Kidney capillary endothelial cell (primary cell): ENCODE measurements around the gene TUT1.
"Not testable (repeated sequence)": the region's sequence is repeated elsewhere in the genome, so short reads cannot be mapped to it uniquely, and the experiment has no call there.

Experiments used
- DNase-seq: peaks from one replicate; pipeline ENCODE4 v3.0.0-alpha.2; 2018; ENCODE audit warnings: low spot score

Gene TUT1, protein sequence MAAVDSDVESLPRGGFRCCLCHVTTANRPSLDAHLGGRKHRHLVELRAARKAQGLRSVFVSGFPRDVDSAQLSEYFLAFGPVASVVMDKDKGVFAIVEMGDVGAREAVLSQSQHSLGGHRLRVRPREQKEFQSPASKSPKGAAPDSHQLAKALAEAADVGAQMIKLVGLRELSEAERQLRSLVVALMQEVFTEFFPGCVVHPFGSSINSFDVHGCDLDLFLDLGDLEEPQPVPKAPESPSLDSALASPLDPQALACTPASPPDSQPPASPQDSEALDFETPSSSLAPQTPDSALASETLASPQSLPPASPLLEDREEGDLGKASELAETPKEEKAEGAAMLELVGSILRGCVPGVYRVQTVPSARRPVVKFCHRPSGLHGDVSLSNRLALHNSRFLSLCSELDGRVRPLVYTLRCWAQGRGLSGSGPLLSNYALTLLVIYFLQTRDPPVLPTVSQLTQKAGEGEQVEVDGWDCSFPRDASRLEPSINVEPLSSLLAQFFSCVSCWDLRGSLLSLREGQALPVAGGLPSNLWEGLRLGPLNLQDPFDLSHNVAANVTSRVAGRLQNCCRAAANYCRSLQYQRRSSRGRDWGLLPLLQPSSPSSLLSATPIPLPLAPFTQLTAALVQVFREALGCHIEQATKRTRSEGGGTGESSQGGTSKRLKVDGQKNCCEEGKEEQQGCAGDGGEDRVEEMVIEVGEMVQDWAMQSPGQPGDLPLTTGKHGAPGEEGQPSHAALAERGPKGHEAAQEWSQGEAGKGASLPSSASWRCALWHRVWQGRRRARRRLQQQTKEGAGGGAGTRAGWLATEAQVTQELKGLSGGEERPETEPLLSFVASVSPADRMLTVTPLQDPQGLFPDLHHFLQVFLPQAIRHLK

GRCh38 chr11:62591448-62592145 lies at the start of gene TUT1:
Gene TUT1 (minus strand): TSS chr11:62591523. CDS start chr11:62591485, 38 bp downstream.
- peak; percentile 99 for DNase-seq

- DNase-seq: no peak
Measured at GRCh38 chr11:62632492-62632891, 41.2 kb upstream of the TUT1 start.

GRCh38 chr11:62627713-62628112 lies 36.4 kb upstream of the TUT1 start:
- DNase-seq: no peak

DNA sequence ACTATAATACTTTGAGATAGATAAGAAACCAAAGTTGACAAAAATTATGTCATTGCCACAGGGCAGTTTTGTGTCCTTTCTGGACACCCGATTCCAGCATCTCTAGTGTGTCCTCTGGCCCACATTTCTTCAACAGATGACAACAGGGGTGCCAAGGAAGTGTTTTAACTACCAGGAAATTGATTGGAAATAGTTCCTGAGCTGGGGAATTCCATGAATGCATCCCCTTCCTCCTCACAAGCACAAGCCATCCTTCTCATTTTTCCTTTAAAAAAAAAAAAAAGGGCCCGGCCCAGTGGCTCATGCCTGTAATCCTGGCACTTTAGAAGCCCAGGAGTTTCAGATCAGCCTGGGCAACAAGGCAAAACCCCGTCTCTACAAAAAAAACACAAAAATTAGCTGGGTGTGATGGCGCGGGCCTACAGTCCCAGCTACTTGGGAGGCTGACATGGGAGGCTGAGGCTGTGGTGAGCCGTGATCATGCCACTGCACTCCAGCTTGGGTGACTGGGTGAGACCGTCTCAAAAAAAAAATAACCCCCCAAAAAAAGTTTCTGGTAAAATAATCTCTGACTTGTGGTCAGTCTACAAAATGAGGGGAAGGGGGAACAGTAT lies 31.3 kb upstream of the TUT1 start:
- no peak for DNase-seq

GRCh38 chr11:62621567-62622470 lies 30.5 kb upstream of the TUT1 start, which contains the start of gene B3GAT3:
Gene B3GAT3 (minus strand): TSS chr11:62621986. CDS start chr11:62621947, 39 bp downstream.
- peak; percentile 91 for DNase-seq

DNA sequence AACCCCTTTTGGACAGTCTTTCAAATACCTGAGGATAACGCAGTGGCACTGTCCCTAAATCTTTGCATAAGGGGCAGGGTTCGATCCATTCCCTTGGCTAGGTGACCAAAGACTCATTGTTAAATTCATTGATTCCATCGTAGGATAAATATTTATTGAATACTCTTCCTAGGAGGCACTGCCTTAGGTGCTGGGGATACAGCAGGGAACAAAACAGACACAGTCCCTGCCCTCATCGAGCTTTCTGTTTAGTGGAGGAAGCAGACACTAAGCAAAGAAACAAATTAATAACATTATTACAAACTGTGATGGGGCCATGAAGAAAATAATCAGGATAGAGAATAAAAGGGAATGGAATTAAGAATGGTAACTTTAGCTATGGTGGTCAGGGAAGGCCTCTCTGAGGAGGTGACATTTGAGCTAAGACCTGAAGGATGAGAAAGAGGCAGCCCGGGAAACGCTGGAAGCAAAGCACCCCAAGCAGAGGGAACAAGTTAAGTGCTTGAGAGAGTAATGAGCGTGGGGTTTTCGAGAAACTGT lies 29.8 kb upstream of the TUT1 start:
- no peak for DNase-seq

- not testable (repeated sequence) for DNase-seq
Measured at GRCh38 chr11:62616957-62617356, 25.6 kb upstream of the TUT1 start.

DNA sequence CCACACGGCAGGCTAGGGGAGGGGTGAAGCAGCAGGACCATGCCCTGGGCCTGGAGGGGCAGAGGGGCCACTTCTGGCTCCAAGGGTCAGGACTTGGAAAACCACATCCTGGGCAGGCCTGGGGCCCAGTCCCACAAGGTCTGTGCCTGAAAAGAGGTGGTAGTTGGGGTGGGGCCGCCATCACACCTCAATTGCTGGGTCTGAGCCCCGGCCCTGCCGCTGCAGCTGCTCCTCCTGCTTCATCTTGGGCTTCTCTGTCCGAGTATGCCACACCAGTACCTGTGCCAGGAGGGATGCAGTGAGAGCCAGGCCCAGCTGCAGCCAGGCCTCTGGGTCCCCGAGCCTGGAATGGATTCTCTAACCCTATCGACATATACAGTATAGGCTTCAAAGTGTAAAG lies 24.2 kb upstream of the TUT1 start:
- no peak for DNase-seq

DNA sequence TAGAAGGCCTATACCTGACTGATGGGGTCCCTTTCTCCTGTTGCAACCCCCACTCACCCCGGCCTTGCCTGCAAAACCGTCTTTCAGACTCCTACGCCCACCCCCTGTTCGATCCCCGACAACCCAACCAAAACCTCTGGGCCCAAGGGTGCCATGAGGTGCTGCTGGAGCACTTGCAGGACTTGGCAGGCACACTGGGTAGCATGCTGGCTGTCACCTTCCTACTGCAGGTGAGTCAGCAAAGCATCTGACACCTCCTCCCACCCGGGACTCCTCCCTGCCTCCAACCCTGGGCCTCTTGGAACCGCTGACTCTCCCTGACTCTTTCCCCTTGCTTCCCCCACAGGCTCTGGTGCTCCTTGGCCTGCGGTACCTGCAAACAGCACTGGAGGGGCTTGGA lies 23.0 kb upstream of the TUT1 start:
- no peak for DNase-seq

- no peak for DNase-seq
Measured at GRCh38 chr11:62613291-62613778, 22.0 kb upstream of the TUT1 start.

DNA sequence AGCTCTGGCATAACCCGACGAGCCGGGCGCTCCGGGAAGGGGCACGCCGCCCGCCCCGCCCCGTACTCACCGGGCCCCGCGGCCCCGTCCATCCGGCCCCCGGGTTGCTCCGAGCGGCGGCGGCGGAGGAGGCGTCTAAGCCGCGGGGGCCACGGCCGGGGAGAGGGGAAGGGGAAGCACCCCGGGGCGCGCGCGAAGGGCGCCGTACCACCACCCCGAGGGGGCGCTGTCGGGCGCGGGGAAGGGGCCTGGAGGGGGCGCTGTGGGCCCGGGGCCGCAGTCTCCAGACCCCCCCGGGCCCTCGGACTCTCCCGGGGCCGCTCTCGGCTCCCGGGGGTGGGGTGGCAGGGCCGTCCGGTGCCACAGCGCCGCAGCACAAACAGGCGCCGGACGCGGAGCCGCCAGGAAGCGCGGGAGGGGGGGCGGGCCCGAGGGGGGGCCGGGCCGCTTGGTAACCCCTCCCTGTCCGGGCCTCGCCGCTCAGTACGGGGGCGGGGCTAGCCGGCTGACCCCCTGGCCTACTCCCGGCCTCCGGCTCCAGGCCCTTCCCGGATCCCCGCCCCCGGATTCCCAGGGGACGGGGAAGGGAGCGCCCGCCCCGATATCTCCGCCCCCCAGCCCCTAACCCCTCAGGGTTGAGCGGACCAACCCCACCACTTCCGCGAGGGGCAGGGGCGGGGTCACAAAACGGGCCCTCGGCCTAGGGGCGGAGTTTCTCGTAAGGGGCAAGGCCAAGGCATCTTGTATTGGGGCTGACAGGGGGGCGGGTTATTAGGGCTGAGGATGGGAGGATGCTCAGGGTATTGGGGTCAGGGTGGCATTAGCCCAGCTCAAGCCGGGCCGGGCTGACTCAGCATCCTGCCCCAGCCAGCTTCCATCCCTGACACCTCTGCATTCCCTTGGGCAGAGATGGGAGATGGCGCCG lies 21.3 kb upstream of the TUT1 start, which contains the start of the genes EML3 and ROM1:
Gene EML3 (minus strand): TSS at position 410 of the 925 bp plus-strand sequence. CDS start 318 bp downstream, at position 92.
Gene ROM1 (plus strand): TSS at position 892 of the 925 bp plus-strand sequence. CDS start 25 bp downstream, at position 917.
- DNase-seq: peak; percentile 81

DNA sequence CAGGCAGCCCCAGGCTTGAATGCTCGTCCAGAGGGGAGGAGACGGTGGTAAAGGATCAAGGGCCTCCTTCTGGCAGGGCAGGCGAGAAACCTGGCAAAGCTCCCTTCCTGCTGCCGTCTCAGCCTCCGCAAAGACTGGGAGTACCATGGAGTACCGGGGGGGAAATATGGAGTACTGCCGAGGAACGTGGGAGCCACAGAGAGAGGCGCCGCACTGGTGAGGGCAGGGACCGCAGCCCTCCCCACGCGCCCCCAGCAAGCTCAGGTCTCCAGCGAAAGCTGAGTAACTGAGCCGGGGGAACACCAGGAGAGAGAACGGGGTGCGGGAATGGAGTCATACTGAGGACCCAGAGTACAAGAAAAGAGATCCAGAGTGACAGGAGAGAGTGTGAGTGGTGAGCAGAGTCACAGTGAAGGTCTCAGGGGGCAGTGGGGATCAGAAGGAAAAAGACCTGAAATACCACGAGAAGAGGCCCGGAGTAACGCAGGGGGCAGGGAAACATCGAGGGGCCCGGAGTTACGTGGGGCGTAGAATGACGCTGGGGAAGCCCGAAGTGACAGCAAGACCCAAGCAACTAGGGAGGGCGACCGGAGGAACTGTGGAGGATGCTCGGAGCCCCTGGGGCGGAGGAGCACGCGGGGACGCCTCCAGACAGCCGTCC lies 20.5 kb upstream of the TUT1 start:
- peak; percentile 49 for DNase-seq

- DNase-seq: no peak
Measured at GRCh38 chr11:62610814-62611704, 19.7 kb upstream of the TUT1 start.

- no peak for DNase-seq
Measured at GRCh38 chr11:62610403-62610802, 19.1 kb upstream of the TUT1 start.

DNA sequence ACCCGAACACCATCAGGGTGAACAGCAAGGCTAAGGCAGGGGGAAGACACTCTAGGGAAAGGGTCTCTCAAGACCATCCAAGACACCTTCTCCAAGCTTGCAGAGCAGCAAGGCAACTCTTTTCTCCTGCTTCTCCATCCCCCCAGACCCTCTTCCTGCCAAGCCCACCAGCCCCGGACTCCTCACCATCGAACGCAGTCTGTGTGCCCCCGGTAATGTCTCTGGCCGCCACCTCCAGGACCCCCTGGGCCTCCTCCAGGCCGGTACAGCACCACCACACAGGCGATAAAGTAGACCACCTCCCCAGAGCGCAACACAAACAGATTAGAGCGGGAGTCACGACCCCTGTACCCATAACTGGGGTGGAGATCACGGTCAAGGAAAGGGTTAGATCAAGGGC lies 17.5 kb upstream of the TUT1 start:
- DNase-seq: no peak

DNA sequence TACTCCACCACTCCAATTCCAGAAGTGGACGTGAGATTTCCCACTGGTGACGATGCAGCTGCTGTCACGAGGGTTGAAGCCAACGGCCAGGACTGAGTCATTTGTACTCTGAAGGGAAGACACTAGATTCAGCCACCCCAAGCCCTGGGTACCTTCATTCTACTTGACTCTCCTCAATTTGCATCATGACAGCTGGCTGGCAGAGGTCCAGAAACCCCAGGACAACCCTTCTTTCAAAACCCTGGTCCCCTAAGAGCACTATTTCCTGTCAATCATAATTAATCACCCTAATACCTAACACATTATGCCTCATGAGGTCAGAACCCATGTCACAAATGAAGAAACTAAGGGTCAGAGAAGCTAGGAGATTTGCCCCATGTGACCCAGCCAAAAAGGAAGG lies 16.4 kb upstream of the TUT1 start:
- DNase-seq: no peak

GRCh38 chr11:62605902-62606301 lies 14.6 kb upstream of the TUT1 start:
- no peak for DNase-seq
